HG03025 (cell line): Measurements from ENCODE around the gene NKPD1.

Source experiments
- ATAC-seq: cut with Tn5 transposase; IDR thresholded peaks from one replicate; pipeline ENCODE4 v1.9.1; 2021; ENCODE audit warnings: mild to moderate bottlenecking, moderate library complexity; ENCODE audit not compliant: unreplicated experiment, low FRiP score

Gene NKPD1

GRCh38 chr19:45141203-45141900 is 19.4 kb downstream of the NKPD1 start:
- no peak for ATAC-seq

- no peak for ATAC-seq
Observed at GRCh38 chr19:45140533-45140932, 20.2 kb downstream of the NKPD1 start.

GRCh38 chr19:45140144-45140503 is 20.7 kb downstream of the NKPD1 start:
- no peak for ATAC-seq

GRCh38 chr19:45139286-45140143 is 21.3 kb downstream of the NKPD1 start:
- ATAC-seq = no peak

- ATAC-seq = no peak
Observed at GRCh38 chr19:45138303-45138751, 22.5 kb downstream of the NKPD1 start.

- ATAC-seq = no peak
Observed at GRCh38 chr19:45137179-45137761, 23.5 kb downstream of the NKPD1 start.

GRCh38 chr19:45136507-45137178 is 24.1 kb downstream of the NKPD1 start:
- ATAC-seq = no peak

GRCh38 chr19:45135176-45135885 is 25.5 kb downstream of the NKPD1 start:
- no peak for ATAC-seq

GRCh38 chr19:45133661-45134060 is 27.1 kb downstream of the NKPD1 start:
- ATAC-seq = no peak

- no peak for ATAC-seq
Observed at GRCh38 chr19:45130888-45131615, 29.7 kb downstream of the NKPD1 start.

GRCh38 chr19:45130236-45130635 is 30.5 kb downstream of the NKPD1 start:
- no peak for ATAC-seq

- no peak for ATAC-seq
Observed at GRCh38 chr19:45128806-45129205, 32.0 kb downstream of the NKPD1 start.

- no peak for ATAC-seq
Observed at GRCh38 chr19:45128146-45128545, 32.6 kb downstream of the NKPD1 start.

GRCh38 chr19:45126654-45127053 is 34.1 kb downstream of the NKPD1 start:
- ATAC-seq = no peak

GRCh38 chr19:45125975-45126493 is 34.7 kb downstream of the NKPD1 start:
- ATAC-seq = no peak

- no peak for ATAC-seq
Observed at GRCh38 chr19:45125360-45125759, 35.4 kb downstream of the NKPD1 start.

GRCh38 chr19:45124021-45124420 is 36.8 kb downstream of the NKPD1 start:
- no peak for ATAC-seq

GRCh38 chr19:45123440-45123850 is 37.3 kb downstream of the NKPD1 start:
- no peak for ATAC-seq

- no peak for ATAC-seq
Observed at GRCh38 chr19:45122832-45123231, 38.0 kb downstream of the NKPD1 start.
